Activated CD8-positive, alpha-beta T cell treated with anti-CD3 and anti-CD28 coated beads, Interleukin-2, amount 10 ng/mL, durations not matched to agents 7 days and 5 days (primary cell): ENCODE measurements around the gene PDLIM4. TPM values are rescaled to one million over a fixed set of nuclear protein-coding genes. Genes with fewer than 3 reads are reported as not detected.
A peak's percentile ranks its signal among the peaks of the same experiment; 100 is the strongest.

Experiments
- ATAC-seq: fragments of 150-1000 bp; cut with Tn5 transposase; one replicate; pipeline ENCODE4 v1.10.0; 2021; ENCODE audit warnings: moderate library complexity
- CTCF ChIA-PET: fragments of 350-600 bp; sonication (Branson Sonifier 250); formaldehyde crosslinking; loops from one replicate; lab custom pipeline; 2021; ENCODE audit warnings: antibody characterized with exemption; lab: Charles Lee
- POLR2A ChIA-PET: fragments of 350-600 bp; sonication (Branson Sonifier 250); formaldehyde crosslinking; loops from one replicate; lab custom pipeline; 2021; ENCODE audit warnings: antibody characterized with exemption; lab: Charles Lee
- DNase-seq: peaks from one replicate; pipeline ENCODE4 v3.0.0-alpha.2; 2020
- H3K27ac Mint-ChIP-seq: one replicate; pipeline ENCODE4 v1.8.0; 2021; ENCODE audit warnings: mild to moderate bottlenecking, mixed read lengths
- H3K27me3 Mint-ChIP-seq: one replicate; pipeline ENCODE4 v1.8.0; 2021; ENCODE audit warnings: low read depth, mixed read lengths
- H3K36me3 Mint-ChIP-seq: one replicate; pipeline ENCODE4 v1.8.0; 2021; ENCODE audit warnings: low read depth, mixed read lengths
- H3K4me1 Mint-ChIP-seq: one replicate; pipeline ENCODE4 v1.8.0; 2021; ENCODE audit warnings: low read depth, mixed read lengths
- H3K4me3 Mint-ChIP-seq: one replicate; pipeline ENCODE4 v1.8.0; 2021; ENCODE audit warnings: mild to moderate bottlenecking, mixed read lengths
- H3K9me3 Mint-ChIP-seq: one replicate; pipeline ENCODE4 v1.8.0; 2022; ENCODE audit warnings: mixed read lengths; ENCODE audit not compliant: insufficient read depth
- total RNA-seq, 2 experiments: library from RNA; stranded (reverse); gene quantifications; one replicate each; pipeline ENCODE4 v1.2.3, GENCODE V29; 2021

The PDLIM4 gene
- total RNA-seq, 2 experiments from 2014 or later: not detected

- H3K4me1 Mint-ChIP-seq: peaks cover 23% of the 10 kb centered on the region
- ATAC-seq (no peak), DNase-seq (no peak)
- no peak overlapping the region for H3K27ac Mint-ChIP-seq
- no peaks in the 10 kb centered on the region for H3K36me3 Mint-ChIP-seq
- ChIA-PET POLR2A (interaction anchor here (0.7 kb wide), 1 partner anchor 1574 kb away, joined by 3 read pairs; no protein-coding TSS in a partner anchor), CTCF (interaction anchor here (1.8 kb wide), 1 partner anchor 57 kb away, joined by 5 read pairs; no protein-coding TSS in a partner anchor)
- peak overlapping the region; percentile 86 for H3K4me3 Mint-ChIP-seq
- H3K27me3 Mint-ChIP-seq: peaks cover 5% of the 10 kb centered on the region
- H3K9me3 Mint-ChIP-seq: no peaks in the 10 kb centered on the region
These were observed 38.3 kb downstream of the PDLIM4 start for GRCh38 chr5:132295505-132296411.

- DNase-seq (no peak), ATAC-seq (no peak)
- Mint-ChIP-seq H3K4me3 (no peak overlapping the region), H3K27ac (no peak overlapping the region), H3K36me3 (no peaks in the 10 kb centered on the region), H3K4me1 (peaks cover 23% of the 10 kb centered on the region), H3K27me3 (peaks cover 3% of the 10 kb centered on the region), H3K9me3 (no peaks in the 10 kb centered on the region)
- POLR2A ChIA-PET: no interaction called here
- CTCF ChIA-PET: interaction anchor here (1.8 kb wide), 1 partner anchor 58 kb away, joined by 5 read pairs; no protein-coding TSS in a partner anchor
These were observed 39.0 kb downstream of the PDLIM4 start for GRCh38 chr5:132296412-132297016.

- Mint-ChIP-seq H3K9me3 (no peaks in the 10 kb centered on the region), H3K4me1 (peaks cover 23% of the 10 kb centered on the region), H3K27me3 (peaks cover 3% of the 10 kb centered on the region), H3K36me3 (no peaks in the 10 kb centered on the region), H3K27ac (no peak overlapping the region), H3K4me3 (no peak overlapping the region)
- DNase-seq (no peak), ATAC-seq (no peak)
- CTCF ChIA-PET: no interaction called here
- POLR2A ChIA-PET: no interaction called here
These were observed 39.9 kb downstream of the PDLIM4 start for GRCh38 chr5:132297211-132297940.

- Mint-ChIP-seq H3K4me1 (peaks cover 15% of the 10 kb centered on the region), H3K27me3 (no peaks in the 10 kb centered on the region), H3K27ac (no peak overlapping the region), H3K9me3 (no peaks in the 10 kb centered on the region), H3K4me3 (no peak overlapping the region), H3K36me3 (no peaks in the 10 kb centered on the region)
- ChIA-PET POLR2A (no interaction called here), CTCF (no interaction called here)
- ATAC-seq (no peak), DNase-seq (no peak)
These were observed 41.1 kb downstream of the PDLIM4 start for GRCh38 chr5:132298298-132299212.

- Mint-ChIP-seq H3K4me3 (no peak overlapping the region), H3K27me3 (no peaks in the 10 kb centered on the region), H3K9me3 (no peaks in the 10 kb centered on the region), H3K4me1 (peaks cover 10% of the 10 kb centered on the region), H3K27ac (no peak overlapping the region), H3K36me3 (no peaks in the 10 kb centered on the region)
- DNase-seq: no peak
- ChIA-PET CTCF (interaction anchor here (2.0 kb wide), 1 partner anchor 61 kb away, joined by 7 read pairs; no protein-coding TSS in a partner anchor), POLR2A (no interaction called here)
- ATAC-seq: no peak
These were observed 42.4 kb downstream of the PDLIM4 start for GRCh38 chr5:132299917-132300316.

GRCh38 chr5:132300577-132301343 is 43.3 kb downstream of the PDLIM4 start:
- CTCF ChIA-PET: interaction anchor here (2.0 kb wide), 1 partner anchor 62 kb away, joined by 7 read pairs; no protein-coding TSS in a partner anchor
- ATAC-seq (no peak), DNase-seq (no peak)
- Mint-ChIP-seq H3K4me3 (no peak overlapping the region), H3K36me3 (peaks cover 2% of the 10 kb centered on the region), H3K27ac (no peak overlapping the region), H3K27me3 (peaks cover 4% of the 10 kb centered on the region), H3K9me3 (peaks cover 4% of the 10 kb centered on the region), H3K4me1 (peaks cover 1% of the 10 kb centered on the region)
- POLR2A ChIA-PET: no interaction called here

- no peak overlapping the region for H3K4me3 Mint-ChIP-seq
- peaks cover 2% of the 10 kb centered on the region for H3K36me3 Mint-ChIP-seq
- DNase-seq (no peak), ATAC-seq (no peak)
- no peaks in the 10 kb centered on the region for H3K4me1 Mint-ChIP-seq
- CTCF ChIA-PET: interaction anchor here (2.0 kb wide), 1 partner anchor 63 kb away, joined by 7 read pairs; no protein-coding TSS in a partner anchor
- H3K27me3 Mint-ChIP-seq: peaks cover 4% of the 10 kb centered on the region
- H3K9me3 Mint-ChIP-seq: peaks cover 4% of the 10 kb centered on the region
- POLR2A ChIA-PET: no interaction called here
- no peak overlapping the region for H3K27ac Mint-ChIP-seq
These were observed 44.1 kb downstream of the PDLIM4 start for GRCh38 chr5:132301344-132302271.

GRCh38 chr5:132302413-132302812 is 44.9 kb downstream of the PDLIM4 start:
- H3K36me3 Mint-ChIP-seq: peaks cover 2% of the 10 kb centered on the region
- H3K27me3 Mint-ChIP-seq: peaks cover 4% of the 10 kb centered on the region
- peaks cover 4% of the 10 kb centered on the region for H3K9me3 Mint-ChIP-seq
- DNase-seq (no peak), ATAC-seq (no peak)
- POLR2A ChIA-PET: no interaction called here
- no peaks in the 10 kb centered on the region for H3K4me1 Mint-ChIP-seq
- CTCF ChIA-PET: no interaction called here
- no peak overlapping the region for H3K4me3 Mint-ChIP-seq
- no peak overlapping the region for H3K27ac Mint-ChIP-seq

GRCh38 chr5:132303589-132303988 is 46.1 kb downstream of the PDLIM4 start:
- Mint-ChIP-seq H3K36me3 (peaks cover 2% of the 10 kb centered on the region), H3K9me3 (peaks cover 4% of the 10 kb centered on the region), H3K4me3 (no peak overlapping the region), H3K27me3 (peaks cover 4% of the 10 kb centered on the region), H3K4me1 (no peaks in the 10 kb centered on the region), H3K27ac (no peak overlapping the region)
- ChIA-PET POLR2A (interaction anchor here (0.8 to 1.3 kb wide), 2 partner anchors 9 to 327 kb away, joined by 3 read pairs; partner anchors contain the start of gene SLC22A4), CTCF (no interaction called here)
- DNase-seq (no peak), ATAC-seq (no peak)

- DNase-seq (no peak), ATAC-seq (no peak)
- Mint-ChIP-seq H3K4me1 (no peaks in the 10 kb centered on the region), H3K36me3 (peaks cover 2% of the 10 kb centered on the region), H3K27me3 (peaks cover 4% of the 10 kb centered on the region), H3K9me3 (peaks cover 4% of the 10 kb centered on the region), H3K4me3 (no peak overlapping the region), H3K27ac (no peak overlapping the region)
- POLR2A ChIA-PET: no interaction called here
- CTCF ChIA-PET: no interaction called here
These were observed 47.9 kb downstream of the PDLIM4 start for GRCh38 chr5:132305420-132305819.
